GM23338 (cell line): ENCODE measurements around the gene EMX1. TPM values are rescaled to one million over a fixed set of nuclear protein-coding genes. Genes with fewer than 3 reads are reported as not detected.

Experiments used
- ATAC-seq: fragments of 200-7000 bp; cut with Tn5 transposase; 3 replicates; pipeline ENCODE4 v1.9.1; 2020
- DNase-seq: peaks from one replicate; pipeline ENCODE4 v3.0.0-alpha.2; 2015; ENCODE audit warnings: low spot score
- H2AFZ ChIP-seq: fragments of 200-600 bp; sonication (generic); 2 replicates; pipeline ENCODE4 v1.8.0; 2016; ENCODE audit warnings: antibody characterized with exemption, mild to moderate bottlenecking, moderate library complexity
- H3F3A ChIP-seq: fragments of 200-600 bp; sonication (generic); replicated peaks from 2 replicates; pipeline ENCODE4 v1.8.0; 2017; ENCODE audit warnings: antibody characterized with exemption, mixed run types, low read depth
- H3K27ac ChIP-seq: fragments of 200-600 bp; sonication (generic); 2 replicates; pipeline ENCODE4 v1.6.1; 2016; ENCODE audit warnings: low read depth
- H3K27me3 ChIP-seq: fragments of 200-600 bp; sonication (generic); 2 replicates; pipeline ENCODE4 v1.8.0; 2016; ENCODE audit warnings: mild to moderate bottlenecking, mixed run types, moderate library complexity; ENCODE audit not compliant: insufficient read depth
- H3K36me3 ChIP-seq: fragments of 200-600 bp; sonication (generic); 2 replicates; pipeline ENCODE4 v1.8.0; 2016; ENCODE audit warnings: mild to moderate bottlenecking; ENCODE audit not compliant: insufficient read depth
- H3K4me1 ChIP-seq: fragments of 200-600 bp; sonication (generic); 2 replicates; pipeline ENCODE4 v1.8.0; 2016; ENCODE audit warnings: mild to moderate bottlenecking, moderate library complexity; ENCODE audit not compliant: insufficient read depth
- H3K4me2 ChIP-seq: fragments of 200-600 bp; sonication (generic); 2 replicates; pipeline ENCODE4 v1.7.1; 2017; ENCODE audit warnings: mixed run types
- H3K4me3 ChIP-seq: fragments of 200-600 bp; sonication (generic); 2 replicates; pipeline ENCODE4 v1.6.1; 2016; ENCODE audit warnings: mixed run types
- H3K79me2 ChIP-seq: fragments of 200-600 bp; sonication (generic); replicated peaks from 2 replicates; pipeline ENCODE4 v1.8.0; 2017; ENCODE audit warnings: mild to moderate bottlenecking; ENCODE audit not compliant: insufficient read depth
- H3K9me2 ChIP-seq: fragments of 200-600 bp; sonication (generic); 2 replicates; pipeline ENCODE4 v1.8.0; 2017; ENCODE audit not compliant: insufficient read depth
- H4K20me1 ChIP-seq: fragments of 200-600 bp; sonication (generic); replicated peaks from 2 replicates; pipeline ENCODE4 v1.8.0; 2017; ENCODE audit warnings: mild to moderate bottlenecking; ENCODE audit not compliant: insufficient read depth
- H3K27ac Mint-ChIP-seq: 2 replicates; pipeline ENCODE4 v1.8.0; 2020; ENCODE audit warnings: inconsistent platforms, mild to moderate bottlenecking, moderate library complexity, mixed read lengths
- H3K27me3 Mint-ChIP-seq: 3 replicates; pipeline ENCODE4 v1.8.0; 2022; ENCODE audit warnings: low read depth, mild to moderate bottlenecking, moderate library complexity, mixed read lengths, inconsistent platforms; ENCODE audit not compliant: insufficient read depth, poor library complexity
- H3K36me3 Mint-ChIP-seq: 3 replicates; pipeline ENCODE4 v1.8.0; 2021; ENCODE audit warnings: low read depth, mild to moderate bottlenecking, inconsistent platforms, moderate library complexity, mixed read lengths
- H3K4me1 Mint-ChIP-seq: 3 replicates; pipeline ENCODE4 v1.8.0; 2020; ENCODE audit warnings: mild to moderate bottlenecking, inconsistent platforms, mixed read lengths
- H3K4me3 Mint-ChIP-seq: 3 replicates; pipeline ENCODE4 v1.8.0; 2021; ENCODE audit warnings: moderate library complexity, mild to moderate bottlenecking, inconsistent platforms, mixed read lengths
- H3K9me3 Mint-ChIP-seq: 3 replicates; pipeline ENCODE4 v1.8.0; 2020; ENCODE audit warnings: moderate library complexity, mild to moderate bottlenecking, inconsistent platforms, mixed read lengths
- CREB1 ChIP-seq: fragments of 250-450 bp; sonication (Bioruptor Pico); IDR thresholded peaks from 2 replicates; pipeline ENCODE4 v1.5.0; 2020; ENCODE audit warnings: low read depth, mild to moderate bottlenecking, moderate library complexity
- CTCF ChIP-seq, 2 experiments: fragments of 200-600 bp in 1 of 2; sonication (generic) in 1 of 2; conservative IDR thresholded peaks; 2 replicates each; pipeline versions ENCODE4 v1.5.1 to v1.6.1; 2016 to 2017; ENCODE audit warnings: antibody characterized with exemption in 2 of 2, low read depth in 2 of 2, mild to moderate bottlenecking in 2 of 2, moderate library complexity in 1 of 2
- ETS1 ChIP-seq: IDR thresholded peaks from 2 replicates; pipeline ENCODE4 v1.6.1; 2016; ENCODE audit warnings: antibody characterized with exemption
- EZH2 ChIP-seq: fragments of 200-600 bp; sonication (generic); IDR thresholded peaks from one replicate; pipeline ENCODE4 v1.8.0; 2017; ENCODE audit warnings: antibody characterized with exemption, mild to moderate bottlenecking, low read depth; ENCODE audit not compliant: unreplicated experiment
- EZH2phosphoT487 ChIP-seq: fragments of 200-600 bp; sonication (generic); IDR thresholded peaks from one replicate; pipeline ENCODE4 v1.8.1; 2018; ENCODE audit warnings: antibody characterized with exemption; ENCODE audit not compliant: unreplicated experiment
- JUNB ChIP-seq: IDR thresholded peaks from one replicate; pipeline ENCODE4 v1.6.1; 2016; ENCODE audit warnings: antibody characterized with exemption; ENCODE audit not compliant: unreplicated experiment
- NANOG ChIP-seq: IDR thresholded peaks from 2 replicates; pipeline ENCODE4 v1.6.1; 2016; ENCODE audit warnings: antibody characterized with exemption, borderline replicate concordance
- POLR2AphosphoS5 ChIP-seq: IDR thresholded peaks from 2 replicates; pipeline ENCODE4 v1.6.1; 2016; ENCODE audit warnings: antibody characterized with exemption, low read depth
- STAT1 ChIP-seq: IDR thresholded peaks from one replicate; pipeline ENCODE4 v1.6.1; 2016; ENCODE audit warnings: antibody characterized with exemption; ENCODE audit not compliant: unreplicated experiment
- ZNF114 ChIP-seq: fragments of 250-450 bp; sonication (Bioruptor Pico); IDR thresholded peaks from 2 replicates; pipeline ENCODE4 v1.5.0; 2020; ENCODE audit warnings: mild to moderate bottlenecking, moderate library complexity
- ZNF331 ChIP-seq: fragments of 250-450 bp; sonication (Bioruptor Pico); IDR thresholded peaks from 2 replicates; pipeline ENCODE4 v1.5.0; 2020; ENCODE audit warnings: low read depth, mild to moderate bottlenecking, moderate library complexity
- ZNF462 ChIP-seq: fragments of 250-450 bp; sonication (Bioruptor Pico); IDR thresholded peaks from 2 replicates; pipeline ENCODE4 v1.5.0; 2020; ENCODE audit warnings: mild to moderate bottlenecking, moderate library complexity
- polyA plus RNA-seq: library from polyadenylated mRNA; unstranded; fragments of >200 nt; fragmentation: Nextera tagmentation; extraction: Ambion mirVana; gene quantifications from 2 replicates; pipeline ENCODE4 v1.2.1, GENCODE V29; 2016
- total RNA-seq: library from RNA; depleted of rRNA; stranded (reverse); fragments of >200 nt; shearing (Covaris generic); gene quantifications from 2 replicates; pipeline ENCODE4 v1.2.3, GENCODE V29; 2014

EMX1 gene
- total and polyA plus RNA-seq, 2 experiments from 2014 or later: 3.9 to 7.9 TPM

GRCh38 chr2:72947952-72948830, 30.9 kb downstream of the EMX1 start:
- Mint-ChIP-seq H3K4me1 (peaks cover 45% of the 10 kb centered on the region), H3K36me3 (peaks cover 14% of the 10 kb centered on the region), H3K27me3 (peaks cover 25% of the 10 kb centered on the region), H3K9me3 (peaks cover 4% of the 10 kb centered on the region; the same call in 2 of the 3 replicates), H3K4me3 (no peak overlapping the region), H3K27ac (no peak overlapping the region; the same call in 1 of the 2 replicates)
- Histone ChIP-seq H4K20me1 (no peaks in the 10 kb centered on the region), H3K4me1 (peaks cover 24% of the 10 kb centered on the region), H3K36me3 (no peaks in the 10 kb centered on the region), H3K27me3 (no peaks in the 10 kb centered on the region), H3K9me2 (no peaks in the 10 kb centered on the region), H2AFZ (no peak overlapping the region), H3K4me3 (no peak overlapping the region), H3K79me2 (no peaks in the 10 kb centered on the region), H3K27ac (no peak overlapping the region), H3F3A (peaks cover 13% of the 10 kb centered on the region), H3K4me2 (no peak overlapping the region)
- ATAC-seq (no peak), DNase-seq (no peak)
- TF ChIP-seq CREB1 (CRISPR knock-in tag) (no peak), POLR2AphosphoS5 (no peak), ZNF331 (CRISPR knock-in tag) (no peak), EZH2 (no peak), ZNF462 (CRISPR knock-in tag) (no peak), ZNF114 (CRISPR knock-in tag) (no peak), CTCF (conservative IDR thresholded peaks at IDR 0.05; ENCODE audit: low read depth in 2 of 2) (no peak), EZH2phosphoT487 (no peak), ETS1 (no peak), STAT1 (no peak), JUNB (no peak), NANOG (no peak)
